Liver (tissue), 2 donors: ENCODE measurements around the gene COPB2.
"Not testable (repeated sequence)": the region's sequence is repeated elsewhere in the genome, so short reads cannot be mapped to it uniquely, and the experiment has no call there.

ENCODE experiments used
- CTCF ChIP-seq: fragments of 150-350 bp; IDR thresholded peaks from 2 replicates; pipeline ENCODE4 v1.5.1; 2017; ENCODE audit warnings: improper control_type of control experiment, low read depth, low read length; ENCODE audit not compliant: missing input control
- YY1 ChIP-seq: IDR thresholded peaks from 2 replicates; pipeline ENCODE4 v1.6.1; 2016; ENCODE audit warnings: antibody characterized with exemption, mild to moderate bottlenecking
- ZBTB33 ChIP-seq: IDR thresholded peaks from 2 replicates; pipeline ENCODE4 v1.6.1; 2016; ENCODE audit warnings: antibody characterized with exemption
- donor health status: healthy.

- not testable (repeated sequence) for TF ChIP-seq CTCF, YY1, ZBTB33
Measured at GRCh38 chr3:139382291-139382690, 7.2 kb downstream of the COPB2 start.
